Measurements from ENCODE around the gene HCN3. TPM values are rescaled to one million over a fixed set of nuclear protein-coding genes. Genes with fewer than 3 reads are reported as not detected.

Gene HCN3
- total RNA-seq, 4 donors from 2014 or later = 1.7 to 2.7 (median 2.4) TPM

DNA sequence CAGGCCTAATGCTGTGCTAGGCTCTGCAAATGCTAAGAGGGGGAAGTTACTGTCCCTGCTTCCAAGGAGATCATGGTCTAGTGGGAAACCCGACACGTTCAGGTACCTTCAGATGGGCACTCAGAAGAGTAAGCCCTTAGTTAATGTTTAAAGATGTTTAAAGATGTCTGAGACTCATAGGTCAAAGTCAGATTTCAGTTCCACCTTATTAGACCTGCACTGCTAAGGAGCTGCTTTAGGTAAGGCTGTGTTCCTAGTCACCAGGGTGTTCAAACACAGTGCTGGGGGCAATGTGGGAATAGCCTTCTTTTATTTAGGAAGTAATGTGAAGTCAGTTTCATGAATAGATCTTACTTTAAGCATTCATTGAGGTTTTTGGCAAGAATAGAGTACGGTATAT lies 39.7 kb downstream of the HCN3 start:
- peaks cover 0 to 67% (median 4%) of the 10 kb centered on the region in 3 donors for H3K36me3 ChIP-seq
- peaks cover 0 to 25% (median 9%) of the 10 kb centered on the region in 4 donors for H3K4me1 ChIP-seq
- no peaks in the 10 kb centered on the region for H3K9me3 ChIP-seq
- H3K4me3 ChIP-seq = no peak overlapping the region
- H3K27ac ChIP-seq = no peak overlapping the region
- no peaks in the 10 kb centered on the region for H3K27me3 ChIP-seq
- 88 to 89% methylated on average over 3 of the region's 3 CpGs for WGBS, 2 donors
- DNase-seq (ENCODE audit: low spot score in 2 of 2) = no peak
- TF ChIP-seq POLR2A (IDR thresholded peaks at IDR 0.05) = no peak
- TF ChIP-seq EP300 (IDR thresholded peaks at IDR 0.05) = no peak
- TF ChIP-seq, protein P1, sequence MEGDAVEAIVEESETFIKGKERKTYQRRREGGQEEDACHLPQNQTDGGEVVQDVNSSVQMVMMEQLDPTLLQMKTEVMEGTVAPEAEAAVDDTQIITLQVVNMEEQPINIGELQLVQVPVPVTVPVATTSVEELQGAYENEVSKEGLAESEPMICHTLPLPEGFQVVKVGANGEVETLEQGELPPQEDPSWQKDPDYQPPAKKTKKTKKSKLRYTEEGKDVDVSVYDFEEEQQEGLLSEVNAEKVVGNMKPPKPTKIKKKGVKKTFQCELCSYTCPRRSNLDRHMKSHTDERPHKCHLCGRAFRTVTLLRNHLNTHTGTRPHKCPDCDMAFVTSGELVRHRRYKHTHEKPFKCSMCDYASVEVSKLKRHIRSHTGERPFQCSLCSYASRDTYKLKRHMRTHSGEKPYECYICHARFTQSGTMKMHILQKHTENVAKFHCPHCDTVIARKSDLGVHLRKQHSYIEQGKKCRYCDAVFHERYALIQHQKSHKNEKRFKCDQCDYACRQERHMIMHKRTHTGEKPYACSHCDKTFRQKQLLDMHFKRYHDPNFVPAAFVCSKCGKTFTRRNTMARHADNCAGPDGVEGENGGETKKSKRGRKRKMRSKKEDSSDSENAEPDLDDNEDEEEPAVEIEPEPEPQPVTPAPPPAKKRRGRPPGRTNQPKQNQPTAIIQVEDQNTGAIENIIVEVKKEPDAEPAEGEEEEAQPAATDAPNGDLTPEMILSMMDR (IDR thresholded peaks at IDR 0.05) = no peak

DNA sequence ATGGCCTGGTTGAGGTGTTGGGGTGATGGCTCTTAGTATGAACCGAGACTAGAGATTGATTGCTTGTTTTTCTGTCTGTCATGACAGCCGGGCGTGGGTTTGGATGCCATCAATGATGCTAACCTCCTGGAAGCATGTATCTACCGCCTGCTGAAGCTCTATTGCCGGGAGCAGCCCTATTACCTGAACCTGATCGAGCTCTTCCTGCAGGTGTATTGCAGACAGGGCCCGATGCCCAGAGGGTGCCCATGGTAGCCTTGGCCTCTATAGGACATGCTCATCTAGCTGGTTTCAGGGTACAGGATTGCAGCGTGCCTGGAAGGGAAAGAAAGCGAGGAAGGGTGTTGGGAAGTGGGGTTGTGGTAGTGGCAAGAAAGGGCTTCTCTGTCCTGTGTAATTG lies 40.8 kb downstream of the HCN3 start:
- Histone ChIP-seq H3K9me3 (no peaks in the 10 kb centered on the region), H3K27me3 (no peaks in the 10 kb centered on the region), H3K4me1 (peaks cover 0 to 35% (median 14%) of the 10 kb centered on the region in 4 donors), H3K4me3 (no peak overlapping the region), H3K36me3 (peaks cover 0 to 56% (median 4%) of the 10 kb centered on the region in 3 donors), H3K27ac (no peak overlapping the region)
- TF ChIP-seq, protein P1 (IDR thresholded peaks at IDR 0.05) = no peak
- no peak for TF ChIP-seq POLR2A (IDR thresholded peaks at IDR 0.05)
- TF ChIP-seq EP300 (IDR thresholded peaks at IDR 0.05) = no peak
- no peak for DNase-seq (ENCODE audit: low spot score in 2 of 2)
- WGBS, 2 donors = 90% methylated on average over 9 of the region's 9 CpGs

DNA sequence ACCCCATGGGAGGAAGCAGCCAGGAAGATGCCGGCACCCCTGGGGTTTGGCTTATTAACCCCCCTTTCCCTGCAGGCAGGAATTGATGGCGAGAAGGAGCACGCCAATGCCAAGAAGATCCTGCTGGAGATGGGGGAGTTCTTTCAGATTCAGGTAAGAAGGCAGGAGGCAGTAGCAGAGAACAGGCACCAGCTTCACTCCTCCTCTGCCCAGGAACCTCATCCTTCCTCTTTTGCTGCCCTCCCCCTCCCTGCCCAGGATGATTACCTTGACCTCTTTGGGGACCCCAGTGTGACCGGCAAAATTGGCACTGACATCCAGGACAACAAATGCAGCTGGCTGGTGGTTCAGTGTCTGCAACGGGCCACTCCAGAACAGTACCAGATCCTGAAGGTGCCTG lies 42.3 kb downstream of the HCN3 start:
- peak overlapping the region in 1 of 4 donors; percentile 100 for H3K27ac ChIP-seq
- TF ChIP-seq, protein P1 (IDR thresholded peaks at IDR 0.05) = no peak
- TF ChIP-seq EP300 (IDR thresholded peaks at IDR 0.05) (no peak), POLR2A (IDR thresholded peaks at IDR 0.05) (no peak)
- DNase-seq (ENCODE audit: low spot score in 2 of 2) = no peak
- H3K4me1 ChIP-seq = peaks cover 0 to 35% (median 14%) of the 10 kb centered on the region in 4 donors
- peaks cover 0 to 41% (median 4%) of the 10 kb centered on the region in 3 donors for H3K36me3 ChIP-seq
- WGBS, 2 donors = 65 to 86% methylated on average over 5 of the region's 5 CpGs
- no peaks in the 10 kb centered on the region for H3K27me3 ChIP-seq
- no peaks in the 10 kb centered on the region for H3K9me3 ChIP-seq
- no peak overlapping the region for H3K4me3 ChIP-seq

DNA sequence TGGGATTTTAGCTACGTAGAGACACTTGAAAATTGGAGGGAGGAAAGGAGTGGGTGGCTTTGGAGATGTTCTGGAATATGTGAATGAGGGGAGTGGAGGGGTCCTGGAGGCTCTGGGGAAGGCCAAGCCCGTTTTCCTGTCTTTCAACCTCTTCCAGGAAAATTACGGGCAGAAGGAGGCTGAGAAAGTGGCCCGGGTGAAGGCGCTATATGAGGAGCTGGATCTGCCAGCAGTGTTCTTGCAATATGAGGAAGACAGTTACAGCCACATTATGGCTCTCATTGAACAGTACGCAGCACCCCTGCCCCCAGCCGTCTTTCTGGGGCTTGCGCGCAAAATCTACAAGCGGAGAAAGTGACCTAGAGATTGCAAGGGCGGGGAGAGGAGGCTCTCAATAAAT lies 43.0 kb downstream of the HCN3 start:
- H3K27ac ChIP-seq = peak overlapping the region; percentile 96 to 100 (median 98)
- TF ChIP-seq, protein P1 (IDR thresholded peaks at IDR 0.05) = no peak
- TF ChIP-seq EP300 (IDR thresholded peaks at IDR 0.05) (no peak), POLR2A (IDR thresholded peaks at IDR 0.05) (no peak)

DNA sequence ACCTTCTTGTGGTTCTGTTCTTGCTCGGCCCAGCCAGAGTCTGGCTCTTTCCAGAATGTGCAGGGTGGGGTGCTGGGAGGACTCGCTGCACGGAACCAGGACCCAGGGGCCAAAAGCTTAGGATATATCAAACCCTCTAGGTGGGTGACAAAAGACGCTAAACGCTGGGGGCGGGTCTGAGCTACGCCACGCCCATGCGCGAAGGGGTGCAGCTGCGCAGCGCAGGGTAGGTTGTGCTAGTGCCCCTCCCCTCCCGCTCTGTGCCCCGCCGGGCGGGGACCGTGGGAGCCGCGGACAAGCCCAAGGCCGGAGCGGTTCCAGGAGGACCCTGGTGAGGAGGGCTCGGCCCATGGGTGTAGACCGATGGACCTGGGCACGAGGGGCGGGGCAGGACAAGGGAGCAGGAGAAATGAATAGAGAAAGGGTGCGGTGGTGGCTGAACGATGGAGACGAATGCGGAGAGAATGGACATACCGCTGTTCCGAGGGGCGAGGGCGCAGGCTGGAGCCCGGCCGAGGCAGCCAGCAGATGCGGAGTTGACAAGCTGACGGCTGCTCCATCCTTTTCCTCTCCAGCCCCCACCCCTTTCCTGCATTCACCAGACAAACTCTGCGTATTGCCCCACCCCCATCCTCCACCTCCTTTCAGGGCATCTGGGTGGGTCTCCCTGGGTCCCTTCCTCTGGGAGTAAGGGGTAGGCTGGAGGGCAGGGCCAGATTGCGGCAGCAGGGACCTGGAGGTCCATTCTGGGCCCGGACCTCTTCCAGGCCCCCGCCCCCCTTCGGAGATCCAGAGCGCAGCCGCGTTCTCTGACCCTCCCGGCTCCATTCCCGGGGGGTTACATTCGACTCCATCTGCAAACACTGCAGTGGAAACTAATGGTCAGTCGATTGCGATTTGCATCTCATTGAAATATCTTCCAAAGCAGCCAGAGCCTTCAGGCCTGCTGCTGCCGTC lies 43.7 kb downstream of the HCN3 start, which contains the start of gene RUSC1:
Gene RUSC1, plus strand, starts transcription at position 234 of the 957 bp plus-strand sequence. CDS start 880 bp downstream, outside the sequence.
- TF ChIP-seq EP300 (IDR thresholded peaks at IDR 0.05) (peak; percentile 63 to 80), POLR2A (IDR thresholded peaks at IDR 0.05) (peak in 1 of 2 donors; percentile 64)
- TF ChIP-seq, protein P1 (IDR thresholded peaks at IDR 0.05) = peak in 1 of 5 experiments; percentile 14
- peaks cover 0 to 46% (median 24%) of the 10 kb centered on the region in 4 donors for H3K4me1 ChIP-seq
- H3K27ac ChIP-seq = peak within 1 kb of the TSS; percentile 96 to 100 (median 98)
- WGBS, 2 donors = 6 to 12% methylated on average over 43 to 51 of the region's 51 CpGs
- H3K9me3 ChIP-seq = no peaks in the 10 kb centered on the region
- peak within 1 kb of the TSS; percentile 31 to 89 (median 62) for H3K4me3 ChIP-seq
- H3K36me3 ChIP-seq = peaks cover 0 to 28% (median 4%) of the 10 kb centered on the region in 3 donors
- no peaks in the 10 kb centered on the region for H3K27me3 ChIP-seq
- DNase-seq (ENCODE audit: low spot score in 2 of 2) = peak; percentile 68 to 72

More for the DNA sequence above, 43.0 kb downstream of the HCN3 start:
- Histone ChIP-seq H3K27me3 (no peaks in the 10 kb centered on the region), H3K4me3 (peak overlapping the region; percentile 31 to 89 (median 62)), H3K4me1 (peaks cover 0 to 39% (median 17%) of the 10 kb centered on the region in 4 donors), H3K9me3 (no peaks in the 10 kb centered on the region), H3K36me3 (peaks cover 0 to 34% (median 4%) of the 10 kb centered on the region in 3 donors)
- DNase-seq (ENCODE audit: low spot score in 2 of 2) = no peak
- 31 to 39% methylated on average over 11 of the region's 11 CpGs for WGBS, 2 donors

Measured in tibial nerve (tissue), 4 donors.